ENCODE data around the gene SS18L1.

SS18L1 gene

GRCh38 chr20:62216636-62217566 lies 73.3 kb downstream of the SS18L1 start:
- TF ChIP-seq OSR1 (CRISPR knock-in tag; IDR thresholded peaks at IDR 0.05) (no peak), PPARA (CRISPR knock-in tag; IDR thresholded peaks at IDR 0.05; ENCODE audit: borderline replicate concordance) (no peak), CSDC2 (CRISPR knock-in tag; IDR thresholded peaks at IDR 0.05) (no peak), CSRNP3 (CRISPR knock-in tag; IDR thresholded peaks at IDR 0.05) (no peak), SNAI2 (CRISPR knock-in tag; IDR thresholded peaks at IDR 0.05) (no peak), GLIS3 (CRISPR knock-in tag; IDR thresholded peaks at IDR 0.05) (no peak), TSHZ2 (CRISPR knock-in tag; IDR thresholded peaks at IDR 0.05) (no peak), TCF4 (CRISPR knock-in tag; IDR thresholded peaks at IDR 0.05; ENCODE audit: borderline replicate concordance) (no peak), ZC3H10 (CRISPR knock-in tag; IDR thresholded peaks at IDR 0.05) (no peak), ZNF70 (CRISPR knock-in tag; IDR thresholded peaks at IDR 0.05) (no peak), BACH2 (CRISPR knock-in tag; IDR thresholded peaks at IDR 0.05; ENCODE audit: borderline replicate concordance) (no peak), TOX (CRISPR knock-in tag; IDR thresholded peaks at IDR 0.05; ENCODE audit: borderline replicate concordance) (no peak), ARNTL (CRISPR knock-in tag; IDR thresholded peaks at IDR 0.05; ENCODE audit: borderline replicate concordance, low read depth) (no peak), POU6F1 (CRISPR knock-in tag; IDR thresholded peaks at IDR 0.05; ENCODE audit: borderline replicate concordance, low read depth) (no peak), ZFP3 (CRISPR knock-in tag; IDR thresholded peaks at IDR 0.05) (no peak), ISL1 (CRISPR knock-in tag; IDR thresholded peaks at IDR 0.05) (no peak), ESRRG (CRISPR knock-in tag; IDR thresholded peaks at IDR 0.05) (no peak)
- ATAC-seq, result no peak

GRCh38 chr20:62217913-62218773 lies 74.6 kb downstream of the SS18L1 start:
- TF ChIP-seq ZFP30 (CRISPR knock-in tag; IDR thresholded peaks at IDR 0.05) (no peak), ZNF8 (CRISPR knock-in tag; IDR thresholded peaks at IDR 0.05) (no peak), ARNTL (CRISPR knock-in tag; IDR thresholded peaks at IDR 0.05; ENCODE audit: borderline replicate concordance, low read depth) (no peak), CSDC2 (CRISPR knock-in tag; IDR thresholded peaks at IDR 0.05) (no peak), ESRRG (CRISPR knock-in tag; IDR thresholded peaks at IDR 0.05) (no peak), PPARA (CRISPR knock-in tag; IDR thresholded peaks at IDR 0.05; ENCODE audit: borderline replicate concordance) (no peak), CREB5 (CRISPR knock-in tag; IDR thresholded peaks at IDR 0.05; ENCODE audit: low read depth) (no peak), RARB (CRISPR knock-in tag; IDR thresholded peaks at IDR 0.05) (no peak), ZNF70 (CRISPR knock-in tag; IDR thresholded peaks at IDR 0.05) (no peak), ISL1 (CRISPR knock-in tag; IDR thresholded peaks at IDR 0.05) (no peak), TSHZ2 (CRISPR knock-in tag; IDR thresholded peaks at IDR 0.05) (no peak), GLIS3 (CRISPR knock-in tag; IDR thresholded peaks at IDR 0.05) (no peak), ZFP3 (CRISPR knock-in tag; IDR thresholded peaks at IDR 0.05) (no peak), TCF4 (CRISPR knock-in tag; IDR thresholded peaks at IDR 0.05; ENCODE audit: borderline replicate concordance) (no peak), SNAI2 (CRISPR knock-in tag; IDR thresholded peaks at IDR 0.05) (no peak), BACH2 (CRISPR knock-in tag; IDR thresholded peaks at IDR 0.05; ENCODE audit: borderline replicate concordance) (no peak)
- ATAC-seq, result no peak

Data from SK-N-SH treated with all-trans-retinoic acid at 6 μM for 48 hours (cell line).